OCI-LY3 (cell line): Measurements from ENCODE around the gene PTPRN2.

Experiments
- H2AFZ ChIP-seq: fragments of 200-600, 300-600 bp; shearing (Covaris generic); 2 replicates; pipeline ENCODE4 v1.6.0; 2014; ENCODE audit warnings: antibody characterized with exemption, low read depth, low read length
- H3K27ac ChIP-seq: fragments of 200-600, 300-600 bp; sonication (generic); 2 replicates; pipeline ENCODE4 v1.5.1; 2014; ENCODE audit warnings: mild to moderate bottlenecking, low read length, moderate library complexity, mixed read lengths
- H3K27me3 ChIP-seq: fragments of 200-600, 300-600 bp; sonication (generic); 2 replicates; pipeline ENCODE4 v1.6.1; 2014; ENCODE audit warnings: low read depth, low read length, mixed read lengths
- H3K36me3 ChIP-seq: fragments of 200-600, 300-600 bp; sonication (generic); replicated peaks from 2 replicates; pipeline ENCODE3; 2014; ENCODE audit warnings: low read depth, low read length, mixed read lengths
- H3K4me1 ChIP-seq: fragments of 300-600, 200-600 bp; sonication (generic); 2 replicates; pipeline ENCODE4 v1.6.1; 2014; ENCODE audit warnings: low read length, mixed read lengths
- H3K4me2 ChIP-seq: fragments of 200-600, 300-600 bp; sonication (generic); 2 replicates; pipeline ENCODE4 v1.6.1; 2014; ENCODE audit warnings: low read length, mixed read lengths
- H3K4me3 ChIP-seq: fragments of 300-600, 200-600 bp; sonication (generic); 2 replicates; pipeline ENCODE4 v1.5.1; 2014; ENCODE audit warnings: antibody characterized with exemption, mild to moderate bottlenecking, low read length, moderate library complexity
- H3K79me2 ChIP-seq: fragments of 300-600, 200-600 bp; shearing (Covaris generic); 2 replicates; pipeline ENCODE4 v1.6.1; 2014; ENCODE audit warnings: mild to moderate bottlenecking, low read length, mixed read lengths
- H3K9ac ChIP-seq: fragments of 300-600, 200-600 bp; shearing (Covaris generic); 2 replicates; pipeline ENCODE4 v1.6.0; 2014; ENCODE audit warnings: mild to moderate bottlenecking, low read length, moderate library complexity
- H3K9me3 ChIP-seq: fragments of 200-600, 300-600 bp; shearing (Covaris generic); 2 replicates; pipeline ENCODE4 v1.6.1; 2014; ENCODE audit warnings: low read length, mixed read lengths; ENCODE audit not compliant: insufficient read depth
- H4K20me1 ChIP-seq: fragments of 200-600, 300-600 bp; sonication (generic); 2 replicates; pipeline ENCODE4 v1.6.1; 2016; ENCODE audit warnings: low read length, mixed read lengths; ENCODE audit not compliant: insufficient read depth
- CTCF ChIP-seq: fragments of 200-600, 300-600 bp; sonication (generic); IDR thresholded peaks from 2 replicates; pipeline ENCODE4 v1.5.1; 2014; ENCODE audit warnings: antibody characterized with exemption, low read length, low read depth
- EZH2phosphoT487 ChIP-seq: fragments of 200-600 bp; shearing (Covaris generic); IDR thresholded peaks from 2 replicates; pipeline ENCODE4 v1.6.1; 2018; ENCODE audit warnings: antibody characterized with exemption, mixed run types, low read depth

Gene PTPRN2

GRCh38 chr7:157952050-157952667 lies 635.5 kb downstream of the PTPRN2 start:
- no peaks in the 10 kb centered on the region for H4K20me1 ChIP-seq
- H3K36me3 ChIP-seq: no peaks in the 10 kb centered on the region
- no peaks in the 10 kb centered on the region for H3K4me1 ChIP-seq
- H3K4me3 ChIP-seq: no peak overlapping the region
- H3K79me2 ChIP-seq: no peaks in the 10 kb centered on the region
- no peak overlapping the region for H3K27ac ChIP-seq
- no peaks in the 10 kb centered on the region for H3K27me3 ChIP-seq
- H3K4me2 ChIP-seq: no peak overlapping the region
- H2AFZ ChIP-seq: no peak overlapping the region
- no peak overlapping the region for H3K9ac ChIP-seq
- TF ChIP-seq CTCF (no peak), EZH2phosphoT487 (no peak)
- 0 out of 2 replicates have a peak, but pooled peaks cover 3% of the 10 kb centered on the region for H3K9me3 ChIP-seq

- H4K20me1 ChIP-seq: no peaks in the 10 kb centered on the region
- H3K36me3 ChIP-seq: no peaks in the 10 kb centered on the region
- H3K4me1 ChIP-seq: no peaks in the 10 kb centered on the region
- no peak overlapping the region for H3K27ac ChIP-seq
- no peak overlapping the region for H3K4me2 ChIP-seq
- H3K4me3 ChIP-seq: no peak overlapping the region
- H2AFZ ChIP-seq: no peak overlapping the region
- H3K27me3 ChIP-seq: no peaks in the 10 kb centered on the region
- H3K9me3 ChIP-seq: 0 out of 2 replicates have a peak, but pooled peaks cover 3% of the 10 kb centered on the region
- TF ChIP-seq EZH2phosphoT487: no peak
- no peak for TF ChIP-seq CTCF
- H3K79me2 ChIP-seq: no peaks in the 10 kb centered on the region
- H3K9ac ChIP-seq: no peak overlapping the region
These were observed 636.1 kb downstream of the PTPRN2 start for GRCh38 chr7:157951300-157952049.

- no peak overlapping the region for H3K4me3 ChIP-seq
- H3K36me3 ChIP-seq: no peaks in the 10 kb centered on the region
- no peaks in the 10 kb centered on the region for H3K79me2 ChIP-seq
- no peak overlapping the region for H3K9ac ChIP-seq
- no peak overlapping the region for H3K4me2 ChIP-seq
- no peak overlapping the region for H3K27ac ChIP-seq
- H3K27me3 ChIP-seq: no peaks in the 10 kb centered on the region
- no peak for TF ChIP-seq EZH2phosphoT487
- TF ChIP-seq CTCF: no peak
- H4K20me1 ChIP-seq: no peaks in the 10 kb centered on the region
- no peaks in the 10 kb centered on the region for H3K4me1 ChIP-seq
- H3K9me3 ChIP-seq: 0 out of 2 replicates have a peak, but pooled peaks cover 3% of the 10 kb centered on the region
- no peak overlapping the region for H2AFZ ChIP-seq
These were observed 637.9 kb downstream of the PTPRN2 start for GRCh38 chr7:157949711-157950110.

GRCh38 chr7:157947504-157947903 lies 640.1 kb downstream of the PTPRN2 start:
- Histone ChIP-seq H3K4me2 (no peak overlapping the region), H3K9ac (no peak overlapping the region), H3K4me1 (no peaks in the 10 kb centered on the region), H3K79me2 (no peaks in the 10 kb centered on the region), H2AFZ (no peak overlapping the region), H3K27me3 (no peaks in the 10 kb centered on the region), H3K9me3 (0 out of 2 replicates have a peak, but pooled peaks cover 3% of the 10 kb centered on the region), H4K20me1 (no peaks in the 10 kb centered on the region), H3K4me3 (no peak overlapping the region), H3K36me3 (no peaks in the 10 kb centered on the region), H3K27ac (no peak overlapping the region)
- TF ChIP-seq CTCF (no peak), EZH2phosphoT487 (no peak)
